HEK293 (cell line): ENCODE results near the gene ILDR1.

Source experiments
- CTCF ChIA-PET: fragments of 350-600 bp; formaldehyde crosslinking; extraction: SDS; loops from one replicate; lab custom pipeline; 2021; ENCODE audit warnings: antibody characterized with exemption; lab: Yijun Ruan, JAX
- POLR2A ChIA-PET: fragments of 300-600 bp; formaldehyde crosslinking; extraction: SDS; loops from one replicate; lab custom pipeline; 2020; ENCODE audit warnings: antibody characterized with exemption, inconsistent platforms; lab: Yijun Ruan, JAX
- H3K27ac ChIP-seq: fragments of 200-500 bp; sonication (Bioruptor generic); 2 replicates; pipeline ENCODE4 v1.5.1; 2014; ENCODE audit warnings: low read depth, low read length, control low read depth, inconsistent platforms; ENCODE audit errors: extremely low read depth
- H3K36me3 ChIP-seq, 2 experiments: fragments of 200-500 bp in 1 of 2; sonication (Bioruptor generic) in 1 of 2; 1 replicate in 1 of 2; 2 replicates in 1 of 2; pipeline ENCODE4 v1.5.1; 2014 to 2017; ENCODE audit warnings: inconsistent platforms in 2 of 2, low read length in 2 of 2; ENCODE audit not compliant: control insufficient read depth in 2 of 2, insufficient read depth in 1 of 2
- H3K4me1 ChIP-seq: fragments of 200-500 bp; sonication (Bioruptor generic); 2 replicates; pipeline ENCODE4 v1.5.1; 2014; ENCODE audit warnings: mild to moderate bottlenecking, low read length, inconsistent platforms; ENCODE audit not compliant: control insufficient read depth, insufficient read depth
- H3K4me3 ChIP-seq: 2 replicates; pipeline ENCODE4 v1.5.1; 2011; ENCODE audit warnings: low read depth, mild to moderate bottlenecking, control low read depth, low read length, moderate library complexity
- H3K9me3 ChIP-seq: fragments of 200-500 bp; sonication (Bioruptor generic); 2 replicates; pipeline ENCODE4 v1.5.1; 2014; ENCODE audit warnings: low read depth, low read length, inconsistent platforms; ENCODE audit not compliant: control insufficient read depth, insufficient read depth
- ELK4 ChIP-seq: IDR thresholded peaks from 2 replicates; pipeline ENCODE4 v1.6.1; 2011; ENCODE audit warnings: mild to moderate bottlenecking, low read depth, low read length, borderline replicate concordance
- GLIS1 ChIP-seq: fragments of 450-650 bp; formaldehyde crosslinking; IDR thresholded peaks from 2 replicates; pipeline ENCODE4 v1.5.1; 2016; ENCODE audit warnings: missing biosample characterization, missing genetic modification characterization
- KLF1 ChIP-seq: fragments of 450-650 bp; formaldehyde crosslinking; IDR thresholded peaks from 2 replicates; pipeline ENCODE4 v1.5.1; 2016; ENCODE audit warnings: missing biosample characterization, missing genetic modification characterization
- MYNN ChIP-seq: fragments of 450-650 bp; formaldehyde crosslinking; IDR thresholded peaks from 2 replicates; pipeline ENCODE4 v1.5.1; 2016; ENCODE audit warnings: missing biosample characterization, missing genetic modification characterization, borderline replicate concordance
- OVOL3 ChIP-seq: fragments of 450-650 bp; formaldehyde crosslinking; IDR thresholded peaks from 2 replicates; pipeline ENCODE4 v1.5.1; 2016; ENCODE audit warnings: missing biosample characterization, missing genetic modification characterization
- PRDM10 ChIP-seq: fragments of 450-650 bp; formaldehyde crosslinking; IDR thresholded peaks from 2 replicates; pipeline ENCODE4 v1.5.1; 2016; ENCODE audit warnings: missing biosample characterization, missing genetic modification characterization
- SCRT1 ChIP-seq: fragments of 450-650 bp; formaldehyde crosslinking; IDR thresholded peaks from 2 replicates; pipeline ENCODE4 v1.5.1; 2016; ENCODE audit warnings: missing biosample characterization, missing genetic modification characterization, borderline replicate concordance
- SP3 ChIP-seq: fragments of 450-650 bp; formaldehyde crosslinking; IDR thresholded peaks from 2 replicates; pipeline ENCODE4 v1.5.1; 2016; ENCODE audit warnings: missing biosample characterization, missing genetic modification characterization
- YY1 ChIP-seq: fragments of 450-650 bp; formaldehyde crosslinking; IDR thresholded peaks from 2 replicates; pipeline ENCODE4 v1.5.1; 2018; ENCODE audit warnings: missing biosample characterization, missing genetic modification characterization
- ZBTB1 ChIP-seq: fragments of 450-650 bp; formaldehyde crosslinking; IDR thresholded peaks from 2 replicates; pipeline ENCODE4 v1.5.1; 2016; ENCODE audit warnings: missing biosample characterization, missing genetic modification characterization
- ZBTB21 ChIP-seq: fragments of 450-650 bp; formaldehyde crosslinking; IDR thresholded peaks from 2 replicates; pipeline ENCODE4 v1.5.1; 2017; ENCODE audit warnings: missing biosample characterization, missing genetic modification characterization
- ZIC2 ChIP-seq: fragments of 450-650 bp; formaldehyde crosslinking; IDR thresholded peaks from 2 replicates; pipeline ENCODE4 v1.5.1; 2016; ENCODE audit warnings: missing biosample characterization, missing genetic modification characterization
- ZNF114 ChIP-seq: fragments of 450-650 bp; formaldehyde crosslinking; IDR thresholded peaks from 2 replicates; pipeline ENCODE4 v1.5.0; 2017; ENCODE audit warnings: missing biosample characterization, missing genetic modification characterization
- ZNF16 ChIP-seq: fragments of 450-650 bp; formaldehyde crosslinking; IDR thresholded peaks from 2 replicates; pipeline ENCODE4 v1.5.1; 2016; ENCODE audit warnings: low read depth, missing biosample characterization, missing genetic modification characterization
- ZNF2 ChIP-seq: fragments of 450-650 bp; formaldehyde crosslinking; IDR thresholded peaks from 2 replicates; pipeline ENCODE4 v1.5.1; 2016; ENCODE audit warnings: missing biosample characterization, missing genetic modification characterization
- ZNF214 ChIP-seq: fragments of 450-650 bp; formaldehyde crosslinking; IDR thresholded peaks from 2 replicates; pipeline ENCODE4 v1.5.1; 2017; ENCODE audit warnings: missing biosample characterization, mild to moderate bottlenecking, missing genetic modification characterization, borderline replicate concordance
- ZNF221 ChIP-seq: fragments of 450-650 bp; formaldehyde crosslinking; IDR thresholded peaks from 2 replicates; pipeline ENCODE4 v1.5.1; 2017; ENCODE audit warnings: missing biosample characterization, missing genetic modification characterization, borderline replicate concordance
- ZNF223 ChIP-seq: fragments of 450-650 bp; formaldehyde crosslinking; IDR thresholded peaks from 2 replicates; pipeline ENCODE4 v1.5.1; 2016; ENCODE audit warnings: missing biosample characterization, missing genetic modification characterization
- ZNF302 ChIP-seq: fragments of 450-650 bp; formaldehyde crosslinking; IDR thresholded peaks from 2 replicates; pipeline ENCODE4 v1.5.1; 2016; ENCODE audit warnings: missing biosample characterization, missing genetic modification characterization, low read depth
- ZNF335 ChIP-seq: fragments of 450-650 bp; formaldehyde crosslinking; conservative IDR thresholded peaks from 2 replicates; pipeline ENCODE4 v1.5.1; 2016; ENCODE audit warnings: missing biosample characterization, missing genetic modification characterization
- ZNF366 ChIP-seq: fragments of 450-650 bp; formaldehyde crosslinking; conservative IDR thresholded peaks from 2 replicates; pipeline ENCODE4 v1.5.1; 2016; ENCODE audit warnings: missing biosample characterization, missing genetic modification characterization
- ZNF449 ChIP-seq: fragments of 450-650 bp; formaldehyde crosslinking; IDR thresholded peaks from 2 replicates; pipeline ENCODE4 v1.5.1; 2017; ENCODE audit warnings: missing biosample characterization, mild to moderate bottlenecking, missing genetic modification characterization, moderate library complexity
- ZNF501 ChIP-seq: fragments of 450-650 bp; formaldehyde crosslinking; IDR thresholded peaks from 2 replicates; pipeline ENCODE4 v1.5.1; 2016; ENCODE audit warnings: missing biosample characterization, missing genetic modification characterization
- ZNF530 ChIP-seq: fragments of 450-650 bp; formaldehyde crosslinking; IDR thresholded peaks from 2 replicates; pipeline ENCODE4 v1.5.1; 2016; ENCODE audit warnings: low read depth, missing biosample characterization, missing genetic modification characterization
- ZNF560 ChIP-seq: fragments of 450-650 bp; formaldehyde crosslinking; IDR thresholded peaks from 2 replicates; pipeline ENCODE4 v1.5.1; 2017; ENCODE audit warnings: missing biosample characterization, missing genetic modification characterization, borderline replicate concordance
- ZNF785 ChIP-seq: fragments of 450-650 bp; formaldehyde crosslinking; IDR thresholded peaks from 2 replicates; pipeline ENCODE4 v1.5.1; 2016; ENCODE audit warnings: missing biosample characterization, missing genetic modification characterization
- ZNF837 ChIP-seq: fragments of 450-650 bp; formaldehyde crosslinking; IDR thresholded peaks from 2 replicates; pipeline ENCODE4 v1.5.1; 2016; ENCODE audit warnings: missing biosample characterization, missing genetic modification characterization
- ZSCAN5A ChIP-seq: fragments of 450-650 bp; formaldehyde crosslinking; IDR thresholded peaks from 2 replicates; pipeline ENCODE4 v1.5.1; 2016; ENCODE audit warnings: missing biosample characterization, missing genetic modification characterization

ILDR1 gene

GRCh38 chr3:121989943-121990342, 32.1 kb downstream of the ILDR1 start (continued):
- TF ChIP-seq ZNF221 (tag by site-specific recombination) (no peak), ZNF837 (tag by site-specific recombination) (no peak), ZNF335 (tag by site-specific recombination) (no peak), ZNF16 (no peak), ZNF560 (no peak), ZIC2 (no peak), YY1 (tag by site-specific recombination) (no peak), ZBTB1 (tag by site-specific recombination) (no peak), SP3 (tag by site-specific recombination) (no peak), ZNF530 (tag by site-specific recombination) (no peak), MYNN (tag by site-specific recombination) (no peak), ZNF114 (no peak)

GRCh38 chr3:121988146-121988545, 33.9 kb downstream of the ILDR1 start:
- no peak for TF ChIP-seq ZNF501 (tag by site-specific recombination)
- no peak for TF ChIP-seq KLF1 (tag by site-specific recombination)
- no peak for TF ChIP-seq PRDM10 (tag by site-specific recombination)
- no peak for TF ChIP-seq ZNF302 (tag by site-specific recombination)
- no peak for TF ChIP-seq ZNF214 (tag by site-specific recombination)
- no peak for TF ChIP-seq ZNF785 (tag by site-specific recombination)
- TF ChIP-seq ZNF366 (tag by site-specific recombination) = no peak
- no peak for TF ChIP-seq GLIS1 (tag by site-specific recombination)
- no peak for TF ChIP-seq ZIC2
- TF ChIP-seq OVOL3 (tag by site-specific recombination) = no peak
- no peak for TF ChIP-seq SCRT1
- TF ChIP-seq ZNF335 (tag by site-specific recombination) = no peak
- no peak for TF ChIP-seq ZBTB21 (tag by site-specific recombination)
- no peak for TF ChIP-seq ZNF2 (tag by site-specific recombination)
- TF ChIP-seq ZNF223 = no peak
- TF ChIP-seq ELK4 = no peak
- TF ChIP-seq ZSCAN5A (tag by site-specific recombination) = no peak
- no peak for TF ChIP-seq ZNF449 (tag by site-specific recombination)
- TF ChIP-seq, all 188 proteins: peak for 0
- H3K36me3 ChIP-seq = no peaks in the 10 kb centered on the region
- no peak overlapping the region for H3K4me3 ChIP-seq
- H3K27ac ChIP-seq = no peak overlapping the region
- ChIA-PET CTCF (no interaction called here), POLR2A (no interaction called here)
- no peaks in the 10 kb centered on the region for H3K9me3 ChIP-seq
- H3K4me1 ChIP-seq = no peaks in the 10 kb centered on the region
